K562 (cell line): ENCODE results near the gene ASIP. TPM values are rescaled to one million over a fixed set of nuclear protein-coding genes. Genes with fewer than 3 reads are reported as not detected.

Experiments used
- ATAC-seq: fragments of 200-7000 bp; cut with Tn5 transposase; 3 replicates; pipeline ENCODE4 v1.9.1; 2020; ENCODE audit warnings: moderate library complexity
- BruUV-seq: library from RNA; stranded (reverse); fragments of 400-500 nt; replicated peaks from 2 replicates; lab custom pipeline; 2021; lab: Mats Ljungman, UMichigan
- CTCF ChIA-PET: fragments of 300-600 bp; formaldehyde crosslinking; extraction: SDS; loops from one replicate; lab custom pipeline; 2021; ENCODE audit warnings: low intra/inter-chr PET ratio; lab: Yijun Ruan, JAX
- POLR2A ChIA-PET: fragments of 300-600, 350-650 bp; sonication (Branson Sonifier 250); formaldehyde crosslinking; extraction: SDS; loops from one replicate; lab custom pipeline; 2021; ENCODE audit warnings: antibody characterized with exemption, inconsistent platforms; lab: Yijun Ruan, JAX
- DNase-seq, 4 experiments: peaks; one replicate each; pipeline versions ENCODE4 v3.0.0 to v3.0.0-alpha.2; 2011 to 2018; ENCODE audit warnings: low spot score in 3 of 4, mixed read lengths in 3 of 4; ENCODE audit errors: extremely low read depth in 1 of 4
- FAIRE-seq: peaks from 2 replicates; lab custom pipeline; 2011; peaks lifted over from hg19 to GRCh38; lab: Jason Lieb, UNC
- H2AFZ ChIP-seq: 2 replicates; pipeline ENCODE4 v1.6.0; 2011; ENCODE audit warnings: low read depth, low read length, control low read depth, inconsistent platforms
- H3K27ac ChIP-seq: fragments of 200-600 bp; 3 replicates; pipeline ENCODE4 v1.8.0; 2011; ENCODE audit warnings: low read depth, mild to moderate bottlenecking, control low read depth, inconsistent platforms, low read length, moderate library complexity, mixed read lengths; ENCODE audit errors: extremely low read depth
- H3K27me3 ChIP-seq, 2 experiments: fragments of 300-600 bp in 1 of 2; 2 replicates in 1 of 2; 3 replicates in 1 of 2; pipeline versions ENCODE4 v1.6.0 to v1.8.0; 2011; ENCODE audit warnings: inconsistent platforms in 2 of 2, low read length in 2 of 2, mild to moderate bottlenecking in 1 of 2, mixed read lengths in 1 of 2, moderate library complexity in 1 of 2; ENCODE audit not compliant: control insufficient read depth in 2 of 2, insufficient read depth in 2 of 2
- H3K36me3 ChIP-seq: fragments of 300-600 bp; 3 replicates; pipeline ENCODE4 v1.8.0; 2011; ENCODE audit warnings: mild to moderate bottlenecking, low read length, inconsistent platforms; ENCODE audit not compliant: control insufficient read depth, insufficient read depth
- H3K4me1 ChIP-seq, 2 experiments: fragments of 200-600 bp in 1 of 2; replicated peaks in 1 of 2; 2 replicates in 1 of 2; 3 replicates in 1 of 2; pipeline versions ENCODE4 v1.5.1 to v1.8.0; 2011; ENCODE audit warnings: inconsistent platforms in 2 of 2, low read length in 2 of 2, mild to moderate bottlenecking in 1 of 2, mixed read lengths in 1 of 2, moderate library complexity in 1 of 2; ENCODE audit not compliant: control insufficient read depth in 2 of 2, insufficient read depth in 2 of 2
- H3K4me2 ChIP-seq: 2 replicates; pipeline ENCODE4 v1.6.1; 2011; ENCODE audit warnings: low read length, control low read depth, inconsistent platforms, mixed read lengths; ENCODE audit not compliant: insufficient read depth
- H3K4me3 ChIP-seq: fragments of 200-600 bp; sonication (generic), shearing (Covaris generic); 2 replicates; pipeline ENCODE4 v1.5.1; 2016; ENCODE audit warnings: control low read depth, inconsistent platforms
- H3K79me2 ChIP-seq: fragments of 200-600 bp; 3 replicates; pipeline ENCODE4 v1.8.0; 2011; ENCODE audit warnings: low read length, inconsistent platforms; ENCODE audit not compliant: control insufficient read depth, insufficient read depth
- H3K9ac ChIP-seq, 2 experiments: 2 replicates each; pipeline versions ENCODE4 v1.6.0 to v1.6.1; 2011; ENCODE audit warnings: low read depth in 2 of 2, low read length in 2 of 2, control low read depth in 1 of 2, inconsistent platforms in 1 of 2, mild to moderate bottlenecking in 1 of 2, mixed read lengths in 1 of 2; ENCODE audit not compliant: insufficient read depth in 1 of 2
- H3K9me1 ChIP-seq: one replicate; pipeline ENCODE4 v1.6.0; 2011; ENCODE audit warnings: inconsistent platforms, mild to moderate bottlenecking, low read length, moderate library complexity; ENCODE audit not compliant: control insufficient read depth, insufficient read depth
- H3K9me3 ChIP-seq: replicated peaks from 2 replicates; pipeline ENCODE4 v1.5.1; 2011; ENCODE audit warnings: low read depth, low read length, inconsistent platforms; ENCODE audit not compliant: control insufficient read depth, insufficient read depth
- H4K20me1 ChIP-seq: replicated peaks from 2 replicates; pipeline ENCODE4 v1.6.1; 2011; ENCODE audit warnings: low read length, inconsistent platforms, mixed read lengths; ENCODE audit not compliant: control insufficient read depth, insufficient read depth
- ADNP ChIP-seq: fragments of 200-800 bp; sonication (Bioruptor generic); IDR thresholded peaks from 2 replicates; pipeline ENCODE4 v1.6.1; 2016; ENCODE audit warnings: missing genetic modification characterization, missing compliant biosample characterization
- ATF7 ChIP-seq: fragments of 450-650 bp; IDR thresholded peaks from 2 replicates; pipeline ENCODE4 v1.7.1; 2014; ENCODE audit warnings: mild to moderate bottlenecking, moderate library complexity
- BHLHE40 ChIP-seq: IDR thresholded peaks from 2 replicates; pipeline ENCODE4 v1.6.1; 2011; ENCODE audit warnings: low read length, improper control_type of control experiment
- C11orf30 ChIP-seq: fragments of 450-650 bp; IDR thresholded peaks from 2 replicates; pipeline ENCODE4 v1.6.1; 2016; ENCODE audit warnings: low read depth, mild to moderate bottlenecking
- CREB3L1 ChIP-seq: fragments of 450-650 bp; IDR thresholded peaks from 2 replicates; pipeline ENCODE4 v1.6.1; 2014; ENCODE audit warnings: low read depth, mild to moderate bottlenecking, moderate library complexity, borderline replicate concordance
- KLF10 ChIP-seq: fragments of 250-450 bp; sonication (Bioruptor Pico); IDR thresholded peaks from 2 replicates; pipeline ENCODE4 v1.6.1; 2021; ENCODE audit warnings: matching md5 sums
- KLF16 ChIP-seq: IDR thresholded peaks from 2 replicates; pipeline ENCODE4 v1.6.1; 2016; ENCODE audit warnings: antibody characterized with exemption
- SAFB2 ChIP-seq: fragments of 200-400 bp; formaldehyde crosslinking; IDR thresholded peaks from 2 replicates; pipeline ENCODE4 v1.6.1; 2018; ENCODE audit warnings: borderline replicate concordance, low read length, low read depth, moderate library complexity; ENCODE audit not compliant: severe bottlenecking
- SIX5 ChIP-seq, 2 experiments: IDR thresholded peaks; 2 replicates each; pipeline ENCODE4 v1.6.1; 2011; ENCODE audit warnings: low read length in 2 of 2, borderline replicate concordance in 1 of 2, low read depth in 1 of 2, mild to moderate bottlenecking in 1 of 2, moderate library complexity in 1 of 2; ENCODE audit not compliant: insufficient read depth in 1 of 2
- SLC30A9 ChIP-seq: fragments of 250-450 bp; sonication (Bioruptor Pico); IDR thresholded peaks from 2 replicates; pipeline ENCODE4 v1.8.0; 2022; ENCODE audit warnings: mild to moderate bottlenecking, moderate library complexity
- ZBTB43 ChIP-seq: sonication (generic); formaldehyde crosslinking; IDR thresholded peaks from 2 replicates; pipeline ENCODE4 v1.8.0; 2023; ENCODE audit warnings: mild to moderate bottlenecking, missing genetic modification reagents
- ZNF699 ChIP-seq: fragments of 250-450 bp; sonication (Bioruptor Pico); IDR thresholded peaks from 2 replicates; pipeline ENCODE4 v1.8.0; 2021; ENCODE audit warnings: mild to moderate bottlenecking, moderate library complexity; ENCODE audit not compliant: insufficient replicate concordance
- WGBS: fragments of 100-300 bp; shearing (Covaris generic); methylation state at CpG from one replicate; pipeline ENCODE4 v1.1.6; 2016; ENCODE audit warnings: low coverage, mixed read lengths; ENCODE audit not compliant: insufficient coverage; ENCODE audit errors: missing lambda C conversion rate; 5-methylcytosine and 5-hydroxymethylcytosine counted together
- in situ Hi-C: fragments of 300-500 bp; cut with MboI; formaldehyde crosslinking; loops from 4 replicates; pipeline ENCODE4 v1.15.0; 2018; ENCODE audit warnings: inconsistent platforms, mixed read lengths
- intact Hi-C: fragments of 100-400 bp; cut with micrococcal nuclease; formaldehyde crosslinking; loops from 2 replicates; pipeline ENCODE4 v1.14.2; 2022
- polyA plus RNA-seq, 8 experiments: library from polyadenylated mRNA; depleted of rRNA in 4 of 8; stranded (reverse) in 5 of 8; unstranded in 3 of 8; fragments of >200 nt; fragmentation: Nextera tagmentation in 2 of 8; fragmentation: Illumina TruSeq in 1 of 8; extraction: Ambion mirVana in 2 of 8; extraction: Trizol in 1 of 8; gene quantifications; 2 replicates each; pipeline versions ENCODE4 v1.2.1 to v1.2.3, GENCODE V29; 2011 to 2014; ENCODE audit warnings: inconsistent platforms in 1 of 8, missing spikeins in 1 of 8
- total RNA-seq, 7 experiments: library from RNA; depleted of rRNA in 6 of 7; stranded (reverse); fragments of >200 nt in 6 of 7; fragmentation: Illumina TruSeq in 2 of 7; extraction: Trizol in 2 of 7; gene quantifications; 2 replicates each; pipeline versions ENCODE4 v1.2.1 to v1.2.3, GENCODE V29; 2011 to 2021; ENCODE audit warnings: low replicate concordance in 1 of 7
- TF ChIP-seq, protein P1 (sequence below): fragments of 200-800 bp; sonication (Bioruptor generic); IDR thresholded peaks from 2 replicates; pipeline ENCODE4 v1.6.1; 2017; ENCODE audit warnings: missing genetic modification characterization, missing compliant biosample characterization

ASIP gene
- total and polyA plus RNA-seq, 9 of the 15 experiments (the other 6 are each of a cell fraction or from before 2014, with no cell fraction given) = not detected

- TF ChIP-seq, protein P1, sequence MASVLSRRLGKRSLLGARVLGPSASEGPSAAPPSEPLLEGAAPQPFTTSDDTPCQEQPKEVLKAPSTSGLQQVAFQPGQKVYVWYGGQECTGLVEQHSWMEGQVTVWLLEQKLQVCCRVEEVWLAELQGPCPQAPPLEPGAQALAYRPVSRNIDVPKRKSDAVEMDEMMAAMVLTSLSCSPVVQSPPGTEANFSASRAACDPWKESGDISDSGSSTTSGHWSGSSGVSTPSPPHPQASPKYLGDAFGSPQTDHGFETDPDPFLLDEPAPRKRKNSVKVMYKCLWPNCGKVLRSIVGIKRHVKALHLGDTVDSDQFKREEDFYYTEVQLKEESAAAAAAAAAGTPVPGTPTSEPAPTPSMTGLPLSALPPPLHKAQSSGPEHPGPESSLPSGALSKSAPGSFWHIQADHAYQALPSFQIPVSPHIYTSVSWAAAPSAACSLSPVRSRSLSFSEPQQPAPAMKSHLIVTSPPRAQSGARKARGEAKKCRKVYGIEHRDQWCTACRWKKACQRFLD (CRISPR knock-in tag) = no peak
- TF ChIP-seq BHLHE40 = peak; percentile 67
These were observed 59.8 kb downstream of the ASIP start (continued) for GRCh38 chr20:34300809-34301586.

DNA sequence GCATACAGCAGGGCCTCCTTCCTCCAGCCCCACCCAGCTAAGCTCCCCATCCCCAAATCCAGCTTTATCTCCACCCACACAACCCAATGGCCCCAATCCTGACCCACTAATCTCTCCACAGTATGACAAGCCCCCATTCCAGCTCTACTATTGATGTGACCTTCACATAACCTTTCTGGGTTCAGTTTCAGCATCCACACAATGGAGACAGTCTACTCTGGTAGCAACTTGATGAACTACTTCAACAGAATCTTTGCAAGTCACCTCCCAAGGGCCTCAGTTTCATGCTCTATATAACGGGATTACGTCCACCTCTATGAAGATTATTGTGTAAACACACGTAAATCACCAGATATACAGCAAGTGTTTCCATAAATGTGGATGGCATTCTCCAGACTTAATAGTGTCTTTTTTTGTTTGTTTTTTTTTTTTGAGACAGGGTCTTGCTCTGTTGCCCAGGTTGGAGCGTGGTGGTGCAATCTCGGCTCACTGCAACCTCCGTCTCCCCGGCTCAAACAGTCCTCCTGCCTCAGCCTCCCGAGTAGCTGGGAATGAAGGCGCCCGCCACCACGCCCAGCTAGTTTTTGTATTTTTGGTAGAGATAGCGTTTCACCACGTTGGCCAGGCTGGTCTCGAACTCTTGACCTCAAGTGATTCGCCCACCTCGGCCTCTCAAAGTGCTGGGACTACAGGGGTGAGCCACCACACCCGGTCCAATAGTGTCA is 60.5 kb downstream of the ASIP start:
- peaks cover 37% of the 10 kb centered on the region; the same call in 2 of the 3 replicates for H3K36me3 ChIP-seq
- POLR2A ChIA-PET = interaction anchor here (0.6 to 1.8 kb wide), 5 partner anchors 11 to 523 kb away, joined by 3 to 9 read pairs (median 3); no protein-coding TSS in a partner anchor
- ATAC-seq (no peak), FAIRE-seq (peak; percentile 37), DNase-seq (peak; percentile 30 to 59 (median 41))
- intact Hi-C loops = loop anchor here (2.0 kb wide), 1 partner anchor 111 kb away; no protein-coding TSS in a partner anchor
- peak overlapping the region; percentile 89 to 94 for H3K9ac ChIP-seq
- no peaks in the 10 kb centered on the region for H3K9me3 ChIP-seq
- in situ Hi-C loops = loop anchor here (5.0 kb wide), 1 partner anchor 216 kb away; the partner anchor contains the start of gene DYNLRB1
- 18% methylated on average over 13 of the region's 17 CpGs for WGBS
- no peaks in the 10 kb centered on the region for H3K9me1 ChIP-seq
- H4K20me1 ChIP-seq = 0 out of 2 replicates have a peak, but pooled peaks cover 3% of the 10 kb centered on the region
- TSS peak; percentile 58 for BruUV-seq
- H3K4me3 ChIP-seq = peak overlapping the region; percentile 96
- H3K27me3 ChIP-seq = no peaks in the 10 kb centered on the region
- H2AFZ ChIP-seq = no peak overlapping the region; the same call in 1 of the 2 replicates
- peak overlapping the region; percentile 92 for H3K27ac ChIP-seq
- CTCF ChIA-PET = no interaction called here
- H3K4me1 ChIP-seq = peaks cover 22 to 34% of the 10 kb centered on the region in 2 experiments
- H3K4me2 ChIP-seq = peak overlapping the region; percentile 97
- H3K79me2 ChIP-seq = peaks cover 60% of the 10 kb centered on the region
- TF ChIP-seq ADNP (tag) = peak; percentile 93
- no peak for TF ChIP-seq SIX5 (IDR thresholded peaks at IDR 0.05; ENCODE audit: borderline replicate concordance in 1 of 2, insufficient read depth in 1 of 2, low read depth in 1 of 2, low read length in 2 of 2)
- TF ChIP-seq KLF10 (CRISPR knock-in tag) = no peak
- TF ChIP-seq ZBTB43 (CRISPR knock-in tag) = no peak
- no peak for TF ChIP-seq ZNF699
- no peak for TF ChIP-seq KLF16
- TF ChIP-seq SAFB2 = no peak
- no peak for TF ChIP-seq SLC30A9 (CRISPR knock-in tag)
- no peak for TF ChIP-seq CREB3L1
- no peak for TF ChIP-seq C11orf30
- no peak for TF ChIP-seq ATF7
